ENCODE results near the gene PKNOX2.

- TF ChIP-seq CTCF (IDR thresholded peaks at IDR 0.05) (no peak), SMAD3 (CRISPR knock-in tag; IDR thresholded peaks at IDR 0.05; ENCODE audit: borderline replicate concordance) (no peak), MAX (CRISPR knock-in tag; IDR thresholded peaks at IDR 0.05) (no peak), ZNF317 (CRISPR knock-in tag; IDR thresholded peaks at IDR 0.05; ENCODE audit: borderline replicate concordance, low read depth) (no peak)
Measured at GRCh38 chr11:125192717-125193415, 28.3 kb downstream of the PKNOX2 start.

All from WTC11 (cell line).